Measurements from ENCODE around the gene ADPRHL1. TPM values are rescaled to one million over a fixed set of nuclear protein-coding genes. Genes with fewer than 3 reads are reported as not detected.

ADPRHL1 gene
- total RNA-seq = 0.59 and 1.5 TPM in 2 replicates

GRCh38 chr13:113452942-113453901, at the start of gene ADPRHL1:
Gene ADPRHL1, minus strand, starts transcription at chr13:113453488. Its CDS starts 51 bp downstream, at chr13:113453437.

GRCh38 chr13:113490496-113491417, 37.5 kb upstream of the ADPRHL1 start, which contains the start of gene DCUN1D2:
Gene DCUN1D2, minus strand, starts transcription at chr13:113490711. Its CDS starts 42 bp downstream, at chr13:113490669.

Other genes with a start within 250 kb of the ADPRHL1 start
- gene PCID2, start 244.8 kb downstream of the ADPRHL1 start, total RNA-seq = 74.9 and 77.5 TPM in 2 replicates
- gene CUL4A, start 243.9 kb downstream of the ADPRHL1 start, total RNA-seq = 103 and 151 TPM in 2 replicates
- 209 and 244 TPM in 2 replicates for gene LAMP1, start 156.2 kb downstream of the ADPRHL1 start, total RNA-seq
- gene GRTP1, start 89.4 kb downstream of the ADPRHL1 start, total RNA-seq = 0.59 and 0.83 TPM in 2 replicates
- 9.8 and 17.0 TPM in 2 replicates for gene DCUN1D2, start 37.2 kb upstream of the ADPRHL1 start, total RNA-seq
- gene TFDP1, start 131.3 kb upstream of the ADPRHL1 start, total RNA-seq = 48.7 and 81.2 TPM in 2 replicates
- not detected in 2 replicates for gene ATP4B, start 204.7 kb upstream of the ADPRHL1 start, total RNA-seq
- gene GRK1, start 213.7 kb upstream of the ADPRHL1 start, total RNA-seq = not detected in 2 replicates